AG04450 (cell line): ENCODE results near the gene RIN3. TPM values are rescaled to one million over a fixed set of nuclear protein-coding genes. Genes with fewer than 3 reads are reported as not detected.

Source experiments
- CTCF ChIA-PET: fragments of 300-600, 350-600 bp; formaldehyde crosslinking; extraction: SDS; loops from one replicate; lab custom pipeline; 2022; ENCODE audit warnings: antibody characterized with exemption, inconsistent platforms; lab: Charles Lee
- POLR2A ChIA-PET: fragments of 350-600 bp; formaldehyde crosslinking; extraction: SDS; loops from one replicate; lab custom pipeline; 2021; ENCODE audit warnings: antibody characterized with exemption, inconsistent platforms; lab: Yijun Ruan, JAX
- DNase-seq: peaks from one replicate; pipeline ENCODE4 v3.0.0-alpha.2; 2011; ENCODE audit warnings: low read depth, low spot score
- H3K27ac ChIP-seq: one replicate; pipeline ENCODE4 v1.5.1; 2012; ENCODE audit warnings: low read depth, low read length, control low read depth
- H3K27me3 ChIP-seq: one replicate; pipeline ENCODE4 v1.6.0; 2012; ENCODE audit warnings: low read length; ENCODE audit not compliant: control insufficient read depth, insufficient read depth
- H3K4me3 ChIP-seq: 2 replicates; pipeline ENCODE4 v1.5.1; 2011; ENCODE audit warnings: mild to moderate bottlenecking, low read depth, low read length, control low read depth
- H3K9me3 ChIP-seq: 2 replicates; pipeline ENCODE4 v1.5.1; 2012; ENCODE audit warnings: low read length; ENCODE audit not compliant: control insufficient read depth, insufficient read depth
- polyA plus RNA-seq: library from polyadenylated mRNA; depleted of rRNA; stranded (reverse); fragments of >200 nt; gene quantifications from 2 replicates; pipeline ENCODE4 v1.2.3, GENCODE V29; 2011
- TF ChIP-seq, protein P1 (sequence below): IDR thresholded peaks from 2 replicates; pipeline ENCODE4 v1.5.1; 2011; ENCODE audit warnings: low read depth, low read length, control low read depth, inconsistent platforms

RIN3 gene
- polyA plus RNA-seq, 1 experiment, result 3.7 TPM

DNA sequence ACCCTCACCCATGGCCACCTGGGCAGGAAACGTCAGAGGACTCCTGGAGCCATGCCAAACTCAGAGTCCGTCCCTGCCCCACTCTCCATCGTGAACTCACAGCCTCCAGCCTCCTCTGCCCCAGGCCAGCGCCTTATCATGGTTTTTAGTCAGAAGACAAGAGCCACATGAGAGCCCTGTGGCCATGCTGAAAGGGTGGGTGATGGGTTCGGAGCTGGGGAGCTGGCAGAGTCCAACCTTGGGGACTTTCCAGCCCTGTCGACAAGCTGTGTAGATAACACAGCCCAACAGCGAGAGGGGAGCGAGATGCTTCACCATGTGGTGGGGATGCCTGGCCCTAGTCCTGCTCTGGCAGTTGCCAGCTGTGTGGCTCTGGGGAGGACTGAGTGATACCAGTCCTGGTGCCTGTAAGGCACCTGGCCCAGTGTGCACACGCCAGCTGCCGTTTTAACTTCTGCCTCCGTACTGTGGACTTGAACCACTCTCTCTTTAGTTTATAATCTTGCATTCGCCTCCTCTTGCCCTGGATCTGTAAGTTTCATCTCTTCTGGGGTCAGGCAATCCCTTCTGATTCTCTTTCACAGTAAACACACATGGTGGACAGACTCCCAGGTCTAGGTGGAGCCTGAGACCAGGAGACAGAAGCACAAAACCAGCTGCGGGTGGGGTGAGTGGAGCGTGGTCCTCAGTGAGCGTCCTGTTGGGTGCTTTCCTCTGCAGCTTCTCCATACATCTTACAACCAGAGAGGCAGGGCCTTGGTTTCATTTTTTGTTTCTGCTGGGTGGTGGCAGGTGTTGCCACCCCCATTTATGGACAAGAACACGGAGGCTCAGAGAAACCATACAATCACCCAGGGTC lies 55.3 kb downstream of the RIN3 start:
- POLR2A ChIA-PET, result no interaction called here
- Histone ChIP-seq H3K27me3 (no peaks in the 10 kb centered on the region), H3K4me3 (no peak overlapping the region), H3K9me3 (no peaks in the 10 kb centered on the region; the same call in 1 of the 2 replicates), H3K27ac (no peak overlapping the region)
- CTCF ChIA-PET, result no interaction called here
- TF ChIP-seq, protein P1, sequence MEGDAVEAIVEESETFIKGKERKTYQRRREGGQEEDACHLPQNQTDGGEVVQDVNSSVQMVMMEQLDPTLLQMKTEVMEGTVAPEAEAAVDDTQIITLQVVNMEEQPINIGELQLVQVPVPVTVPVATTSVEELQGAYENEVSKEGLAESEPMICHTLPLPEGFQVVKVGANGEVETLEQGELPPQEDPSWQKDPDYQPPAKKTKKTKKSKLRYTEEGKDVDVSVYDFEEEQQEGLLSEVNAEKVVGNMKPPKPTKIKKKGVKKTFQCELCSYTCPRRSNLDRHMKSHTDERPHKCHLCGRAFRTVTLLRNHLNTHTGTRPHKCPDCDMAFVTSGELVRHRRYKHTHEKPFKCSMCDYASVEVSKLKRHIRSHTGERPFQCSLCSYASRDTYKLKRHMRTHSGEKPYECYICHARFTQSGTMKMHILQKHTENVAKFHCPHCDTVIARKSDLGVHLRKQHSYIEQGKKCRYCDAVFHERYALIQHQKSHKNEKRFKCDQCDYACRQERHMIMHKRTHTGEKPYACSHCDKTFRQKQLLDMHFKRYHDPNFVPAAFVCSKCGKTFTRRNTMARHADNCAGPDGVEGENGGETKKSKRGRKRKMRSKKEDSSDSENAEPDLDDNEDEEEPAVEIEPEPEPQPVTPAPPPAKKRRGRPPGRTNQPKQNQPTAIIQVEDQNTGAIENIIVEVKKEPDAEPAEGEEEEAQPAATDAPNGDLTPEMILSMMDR, result no peak
- DNase-seq, result no peak

DNA sequence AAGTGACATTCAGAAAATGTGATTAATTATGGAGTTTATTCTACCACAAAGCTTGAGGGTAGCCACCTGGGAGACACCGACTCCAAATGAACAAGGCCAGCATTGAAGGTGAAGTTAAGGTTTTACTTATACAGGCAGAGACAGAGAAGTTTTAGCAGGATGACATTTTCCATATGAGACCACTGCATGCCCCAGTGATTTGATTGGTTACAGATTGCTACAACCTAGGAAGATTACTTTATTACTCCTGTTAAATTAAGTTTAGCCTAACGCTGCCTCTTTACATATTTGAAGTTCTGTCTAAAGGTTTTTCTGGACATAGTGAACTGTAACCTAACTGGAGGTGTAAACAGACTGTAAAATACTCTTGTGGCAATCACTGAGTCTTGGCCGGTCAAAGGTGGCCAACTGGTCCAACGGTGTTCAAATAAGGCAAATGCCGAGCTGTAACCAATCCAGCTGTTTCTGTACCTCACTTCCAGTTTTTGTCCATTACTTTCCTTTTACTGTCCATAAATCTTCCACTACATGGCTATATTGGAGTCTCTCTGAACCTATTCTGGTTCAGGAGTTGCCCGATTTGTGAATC lies 57.2 kb downstream of the RIN3 start:
- CTCF ChIA-PET, result no interaction called here
- POLR2A ChIA-PET, result no interaction called here
- TF ChIP-seq, protein P1, result no peak
- H3K27me3 ChIP-seq, result no peaks in the 10 kb centered on the region
- H3K27ac ChIP-seq, result no peak overlapping the region
- no peaks in the 10 kb centered on the region; the same call in 1 of the 2 replicates for H3K9me3 ChIP-seq
- DNase-seq, result no peak
- no peak overlapping the region for H3K4me3 ChIP-seq

DNA sequence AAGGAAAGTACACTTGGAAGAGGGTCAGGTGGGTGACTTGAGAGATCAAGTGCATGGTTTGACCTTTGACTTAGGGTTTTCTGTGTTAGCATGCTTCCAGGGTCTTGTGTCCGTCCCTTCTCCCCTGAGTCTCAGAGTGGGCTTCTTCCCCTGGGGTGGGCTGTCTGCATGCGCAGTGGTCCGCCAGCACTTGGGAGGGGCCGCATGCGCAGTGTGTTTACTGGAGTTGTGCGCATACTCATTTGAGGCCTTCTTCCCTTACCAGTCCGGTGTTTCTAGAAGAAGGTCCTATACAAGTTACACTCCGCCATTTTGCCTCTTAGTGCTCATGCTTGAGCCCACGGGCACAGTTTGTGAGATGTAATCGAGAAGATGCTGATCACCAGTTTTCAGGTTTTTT lies 58.5 kb downstream of the RIN3 start:
- DNase-seq, result no peak
- no peaks in the 10 kb centered on the region for H3K27me3 ChIP-seq
- no peak overlapping the region for H3K27ac ChIP-seq
- H3K9me3 ChIP-seq, result no peaks in the 10 kb centered on the region; the same call in 1 of the 2 replicates
- H3K4me3 ChIP-seq, result no peak overlapping the region
- ChIA-PET POLR2A (no interaction called here), CTCF (interaction anchor here (0.6 kb wide), 1 partner anchor 93 kb away, joined by 7 read pairs; no protein-coding TSS in a partner anchor)
- TF ChIP-seq, protein P1, result no peak

DNA sequence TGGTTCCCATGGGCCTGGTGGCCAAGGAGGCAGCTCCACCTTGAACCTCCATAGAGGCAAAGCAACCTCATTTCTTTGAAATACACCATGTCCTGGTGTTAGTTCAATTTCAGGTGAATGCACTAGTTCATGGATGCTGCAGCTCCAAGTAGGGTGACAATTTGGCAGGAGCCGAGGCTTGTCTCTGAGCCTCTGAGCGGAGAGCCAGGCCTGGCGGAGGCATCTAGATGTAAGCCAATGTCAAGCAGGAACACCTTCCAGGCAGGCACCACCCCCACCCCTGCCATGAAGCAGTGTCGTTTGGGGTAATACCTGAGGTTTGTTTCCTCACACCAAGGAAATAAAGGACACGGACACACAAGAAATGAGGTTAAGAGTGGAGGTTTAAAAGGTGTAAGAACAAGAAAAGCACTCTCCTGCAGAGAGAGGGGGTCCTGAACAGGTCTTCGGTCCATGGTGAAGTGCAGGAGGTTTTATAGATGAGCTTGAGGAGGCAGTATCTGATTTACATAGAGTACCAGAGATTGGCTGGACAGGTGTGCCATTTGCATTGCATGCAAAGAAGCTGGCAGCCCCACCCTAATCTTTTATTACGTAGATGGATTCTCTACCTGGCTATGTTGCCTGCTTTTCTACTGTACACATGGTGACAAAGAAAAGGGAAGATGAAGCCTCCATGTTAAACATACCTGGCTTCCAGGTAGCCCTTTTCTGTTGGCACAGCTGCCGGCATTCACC lies 60.3 kb downstream of the RIN3 start:
- Histone ChIP-seq H3K9me3 (no peaks in the 10 kb centered on the region), H3K27ac (no peak overlapping the region), H3K27me3 (no peaks in the 10 kb centered on the region), H3K4me3 (no peak overlapping the region)
- no peak for DNase-seq
- TF ChIP-seq, protein P1, result no peak
- ChIA-PET CTCF (no interaction called here), POLR2A (no interaction called here)
